ENCODE measurements around the gene ANKRD34A. TPM values are rescaled to one million over a fixed set of nuclear protein-coding genes. Genes with fewer than 3 reads are reported as not detected.

The ANKRD34A gene
- polyA plus RNA-seq, 1 donor = 0.79 TPM

DNA sequence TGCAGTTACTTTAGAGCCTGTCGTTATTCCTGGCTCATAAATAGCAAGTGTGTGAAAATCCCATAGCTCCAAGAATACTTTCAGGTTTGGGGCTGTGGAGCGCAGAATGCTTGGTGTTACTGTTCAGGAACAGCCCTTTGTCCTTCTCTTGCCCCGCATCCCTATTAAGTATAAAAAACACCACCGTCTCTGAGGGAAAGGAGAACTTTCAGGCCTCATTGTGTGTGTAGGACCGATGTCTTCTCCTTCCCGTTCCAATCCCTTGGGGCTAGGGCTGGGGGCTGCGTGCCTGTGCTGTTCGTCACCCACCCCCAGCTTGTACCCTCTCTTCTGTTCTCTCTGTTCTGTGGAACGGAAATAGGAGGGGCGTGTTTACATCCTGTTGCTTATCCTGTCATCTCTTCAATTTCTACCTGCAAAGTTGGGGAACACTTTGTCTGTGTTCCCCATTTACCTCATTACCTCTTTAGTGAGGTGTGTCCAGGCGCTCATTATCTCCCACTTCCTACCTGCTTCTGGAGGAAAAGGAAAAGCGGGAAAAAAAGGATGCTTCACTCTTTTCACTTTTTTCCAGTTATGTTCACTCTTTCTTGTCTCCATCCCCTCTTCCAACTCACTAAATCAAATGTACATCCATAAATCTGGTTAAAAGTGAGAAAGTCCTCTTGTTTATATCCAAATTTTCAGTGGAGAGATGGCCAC is 32.8 kb upstream of the ANKRD34A start:
- no peaks in the 10 kb centered on the region for H3K27me3 ChIP-seq (ENCODE audit: control insufficient read depth, insufficient read depth, low read length)
- peak overlapping the region; percentile 90 for H3K27ac ChIP-seq (ENCODE audit: low read length)
- peaks cover 21% of the 10 kb centered on the region for H3K4me1 ChIP-seq (ENCODE audit: control insufficient read depth, insufficient read depth, low read length)
- peak in 1 of 2 donors; percentile 69 for DNase-seq
- 0% methylated on average over 1 of the region's 12 CpGs for WGBS (ENCODE audit: insufficient coverage, low lambda C conversion rate)
- no peaks in the 10 kb centered on the region for H3K9me3 ChIP-seq (ENCODE audit: control insufficient read depth, low read depth, low read length)
- H3K36me3 ChIP-seq (ENCODE audit: control insufficient read depth, insufficient read depth, low read length) = peaks cover 31% of the 10 kb centered on the region
- peak overlapping the region; percentile 83 for H3K4me3 ChIP-seq (ENCODE audit: low read length)

- peaks cover 33% of the 10 kb centered on the region for H3K36me3 ChIP-seq (ENCODE audit: control insufficient read depth, insufficient read depth, low read length)
- 0% methylated on average over 3 of the region's 30 CpGs for WGBS (ENCODE audit: insufficient coverage, low lambda C conversion rate)
- peak within 1 kb of the TSS; percentile 90 for H3K27ac ChIP-seq (ENCODE audit: low read length)
- H3K4me3 ChIP-seq (ENCODE audit: low read length) = peak within 1 kb of the TSS; percentile 83
- DNase-seq = peak; percentile 99
- H3K9me3 ChIP-seq (ENCODE audit: control insufficient read depth, low read depth, low read length) = no peaks in the 10 kb centered on the region
- peaks cover 21% of the 10 kb centered on the region for H3K4me1 ChIP-seq (ENCODE audit: control insufficient read depth, insufficient read depth, low read length)
- no peaks in the 10 kb centered on the region for H3K27me3 ChIP-seq (ENCODE audit: control insufficient read depth, insufficient read depth, low read length)
Observed at GRCh38 chr1:145996433-145997015, 32.1 kb upstream of the ANKRD34A start, which contains the start of gene TXNIP. TSS of gene TXNIP (minus strand) at chr1:145996579. CDS start at chr1:145996266, 313 bp downstream.

DNA sequence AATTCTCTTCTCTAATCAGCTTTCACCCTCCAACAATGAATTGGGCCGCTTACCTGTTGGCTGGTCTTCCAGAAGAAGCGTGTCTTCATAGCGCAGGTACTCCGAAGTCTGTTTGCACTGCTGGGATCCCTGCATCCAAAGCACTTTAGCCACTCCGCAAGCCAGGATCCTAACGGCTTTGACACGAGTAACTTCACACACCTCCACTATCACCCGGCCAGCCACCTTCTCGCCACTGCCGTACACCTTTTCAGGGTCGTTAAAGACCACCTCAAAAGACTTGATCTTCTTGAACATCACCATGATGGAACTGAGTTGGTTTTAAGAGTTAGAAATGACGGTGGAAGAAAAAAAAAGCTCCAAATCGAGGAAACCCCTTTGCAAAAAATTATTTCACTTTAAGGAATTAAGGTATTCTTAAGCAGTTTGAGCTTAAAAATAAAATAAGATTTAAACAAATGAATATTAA is 31.6 kb upstream of the ANKRD34A start:
- H3K4me3 ChIP-seq (ENCODE audit: low read length) = peak overlapping the region; percentile 83
- peaks cover 21% of the 10 kb centered on the region for H3K4me1 ChIP-seq (ENCODE audit: control insufficient read depth, insufficient read depth, low read length)
- H3K27ac ChIP-seq (ENCODE audit: low read length) = peak overlapping the region; percentile 82
- H3K36me3 ChIP-seq (ENCODE audit: control insufficient read depth, insufficient read depth, low read length) = peaks cover 33% of the 10 kb centered on the region
- H3K27me3 ChIP-seq (ENCODE audit: control insufficient read depth, insufficient read depth, low read length) = no peaks in the 10 kb centered on the region
- no peaks in the 10 kb centered on the region for H3K9me3 ChIP-seq (ENCODE audit: control insufficient read depth, low read depth, low read length)
- WGBS (ENCODE audit: insufficient coverage, low lambda C conversion rate) = 0% methylated on average over 2 of the region's 13 CpGs
- no peak for DNase-seq

DNA sequence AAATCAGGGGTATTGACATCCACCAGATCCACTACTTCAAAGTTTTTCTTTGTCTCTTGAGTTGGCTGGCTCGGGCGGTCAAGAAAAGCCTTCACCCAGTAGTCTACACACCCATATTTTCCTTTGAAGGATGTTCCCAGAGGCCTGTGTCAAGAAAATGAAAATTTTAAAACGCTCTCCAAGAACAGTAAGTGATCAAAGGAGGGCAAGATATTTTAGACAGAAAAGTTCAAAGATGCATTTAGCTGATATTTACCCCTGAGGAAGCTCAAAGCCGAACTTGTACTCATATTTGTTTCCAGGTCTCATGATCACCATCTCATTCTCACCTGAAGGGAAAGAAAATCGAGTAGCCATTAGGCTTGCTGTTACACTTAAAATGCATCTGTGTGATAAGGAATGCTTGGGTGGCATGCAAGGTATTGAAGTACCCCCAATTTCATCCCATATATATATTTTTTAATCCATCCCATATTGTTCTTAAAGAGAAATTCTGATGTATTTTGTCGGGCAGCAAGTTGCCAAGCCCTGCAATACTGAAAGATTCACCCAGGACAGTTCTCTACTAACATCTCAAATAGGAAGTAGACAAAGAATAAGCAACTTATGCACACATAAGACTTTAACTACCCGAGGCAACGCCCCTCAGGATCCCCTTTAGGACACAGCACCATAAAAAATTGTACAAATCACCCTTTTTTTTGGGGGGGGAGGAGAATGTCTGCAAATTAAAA is 30.9 kb upstream of the ANKRD34A start:
- H3K4me3 ChIP-seq (ENCODE audit: low read length) = peak overlapping the region; percentile 83
- WGBS (ENCODE audit: insufficient coverage, low lambda C conversion rate) = 6% methylated on average over 2 of the region's 8 CpGs
- no peaks in the 10 kb centered on the region for H3K9me3 ChIP-seq (ENCODE audit: control insufficient read depth, low read depth, low read length)
- no peak for DNase-seq
- no peaks in the 10 kb centered on the region for H3K27me3 ChIP-seq (ENCODE audit: control insufficient read depth, insufficient read depth, low read length)
- peaks cover 21% of the 10 kb centered on the region for H3K4me1 ChIP-seq (ENCODE audit: control insufficient read depth, insufficient read depth, low read length)
- H3K27ac ChIP-seq (ENCODE audit: low read length) = peak overlapping the region; percentile 82
- peaks cover 33% of the 10 kb centered on the region for H3K36me3 ChIP-seq (ENCODE audit: control insufficient read depth, insufficient read depth, low read length)

DNA sequence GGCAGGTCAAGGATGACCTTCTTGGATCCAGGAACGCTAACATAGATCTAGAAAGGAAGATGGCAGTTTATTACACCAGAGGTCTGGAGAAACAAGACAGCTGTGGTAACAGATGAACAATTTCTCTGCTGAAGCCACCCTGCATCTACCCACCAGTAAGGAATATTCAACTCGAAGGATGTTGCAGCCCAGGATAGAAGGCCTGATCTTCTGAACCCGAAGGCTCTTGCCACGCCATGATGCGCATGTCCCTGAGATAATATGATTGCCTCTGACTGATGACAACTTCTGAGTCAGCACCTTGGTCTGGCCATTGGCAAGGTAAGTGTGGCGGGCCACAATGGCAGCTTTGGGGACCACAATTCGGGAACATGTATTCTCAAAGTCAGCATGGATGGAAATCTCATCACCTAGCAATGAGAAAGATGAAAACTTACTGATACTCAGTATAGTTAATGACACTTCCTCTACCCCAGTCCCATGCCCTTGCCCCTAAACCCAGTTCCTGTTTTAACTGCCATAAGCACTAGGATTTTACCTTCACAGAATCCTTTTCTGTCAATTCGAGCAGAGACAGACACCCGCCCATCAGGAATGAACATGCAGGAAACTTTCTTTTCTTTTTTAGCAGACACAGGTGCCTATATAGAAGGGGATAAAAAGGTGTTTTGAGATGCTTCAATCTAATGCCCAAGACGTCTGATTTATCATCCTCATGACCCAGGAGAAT is 30.2 kb upstream of the ANKRD34A start:
- peaks cover 33% of the 10 kb centered on the region for H3K36me3 ChIP-seq (ENCODE audit: control insufficient read depth, insufficient read depth, low read length)
- DNase-seq = peak in 1 of 2 donors; percentile 57
- peak overlapping the region; percentile 82 for H3K27ac ChIP-seq (ENCODE audit: low read length)
- peak overlapping the region; percentile 83 for H3K4me3 ChIP-seq (ENCODE audit: low read length)
- H3K4me1 ChIP-seq (ENCODE audit: control insufficient read depth, insufficient read depth, low read length) = peaks cover 17% of the 10 kb centered on the region
- 0% methylated on average over 1 of the region's 10 CpGs for WGBS (ENCODE audit: insufficient coverage, low lambda C conversion rate)
- H3K9me3 ChIP-seq (ENCODE audit: control insufficient read depth, low read depth, low read length) = no peaks in the 10 kb centered on the region
- no peaks in the 10 kb centered on the region for H3K27me3 ChIP-seq (ENCODE audit: control insufficient read depth, insufficient read depth, low read length)

DNA sequence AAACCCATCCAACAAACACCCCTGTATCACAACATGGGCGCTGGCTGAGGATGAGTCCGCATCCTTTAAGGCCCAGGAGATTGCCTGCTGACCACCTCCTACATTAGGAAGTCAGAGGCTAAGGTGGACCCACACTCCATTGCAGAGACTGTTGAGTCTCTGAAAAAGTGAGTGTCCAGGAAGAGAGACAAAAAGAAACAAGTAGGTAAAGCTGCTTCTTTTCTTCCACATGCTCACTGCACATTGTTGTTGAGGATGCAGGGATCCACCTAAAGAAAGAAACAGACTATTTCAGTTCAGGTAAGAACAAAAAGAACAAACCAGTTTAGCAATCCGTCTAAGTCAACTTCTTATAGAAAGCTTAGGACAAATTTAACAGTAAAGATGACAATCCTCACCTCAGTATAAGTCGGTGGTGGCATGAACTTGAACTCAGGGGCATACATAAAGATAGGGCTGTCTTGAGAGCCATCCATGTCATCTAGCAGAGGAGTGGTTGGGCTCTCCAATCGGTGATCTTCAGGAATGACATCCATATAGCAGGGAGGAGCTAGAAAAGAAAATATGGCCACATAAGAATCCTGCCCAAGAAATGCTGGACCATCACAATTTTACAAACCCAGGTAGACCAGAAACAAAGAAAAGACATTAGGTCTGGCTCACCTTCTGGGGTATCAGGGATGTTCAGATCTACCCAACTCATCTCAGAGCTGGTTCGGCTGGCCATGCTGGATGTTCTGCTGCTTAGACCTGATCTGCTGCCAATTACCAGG is 29.4 kb upstream of the ANKRD34A start:
- no peaks in the 10 kb centered on the region for H3K9me3 ChIP-seq (ENCODE audit: control insufficient read depth, low read depth, low read length)
- peaks cover 13% of the 10 kb centered on the region for H3K4me1 ChIP-seq (ENCODE audit: control insufficient read depth, insufficient read depth, low read length)
- H3K4me3 ChIP-seq (ENCODE audit: low read length) = peak overlapping the region; percentile 83
- H3K36me3 ChIP-seq (ENCODE audit: control insufficient read depth, insufficient read depth, low read length) = peaks cover 33% of the 10 kb centered on the region
- no peaks in the 10 kb centered on the region for H3K27me3 ChIP-seq (ENCODE audit: control insufficient read depth, insufficient read depth, low read length)
- WGBS (ENCODE audit: insufficient coverage, low lambda C conversion rate) = no CpG with 5 or more reads among the region's 6 CpGs
- no peak for DNase-seq
- H3K27ac ChIP-seq (ENCODE audit: low read length) = peak overlapping the region; percentile 82

- Histone ChIP-seq H3K4me1 (ENCODE audit: control insufficient read depth, insufficient read depth, low read length) (peaks cover 13% of the 10 kb centered on the region), H3K27ac (ENCODE audit: low read length) (peak overlapping the region; percentile 82), H3K27me3 (ENCODE audit: control insufficient read depth, insufficient read depth, low read length) (no peaks in the 10 kb centered on the region), H3K9me3 (ENCODE audit: control insufficient read depth, low read depth, low read length) (no peaks in the 10 kb centered on the region), H3K4me3 (ENCODE audit: low read length) (peak overlapping the region; percentile 83), H3K36me3 (ENCODE audit: control insufficient read depth, insufficient read depth, low read length) (peaks cover 33% of the 10 kb centered on the region)
- WGBS (ENCODE audit: insufficient coverage, low lambda C conversion rate) = 31% methylated on average over 2 of the region's 5 CpGs
- DNase-seq = no peak
Observed at GRCh38 chr1:145992958-145993617, 28.7 kb upstream of the ANKRD34A start.

DNA sequence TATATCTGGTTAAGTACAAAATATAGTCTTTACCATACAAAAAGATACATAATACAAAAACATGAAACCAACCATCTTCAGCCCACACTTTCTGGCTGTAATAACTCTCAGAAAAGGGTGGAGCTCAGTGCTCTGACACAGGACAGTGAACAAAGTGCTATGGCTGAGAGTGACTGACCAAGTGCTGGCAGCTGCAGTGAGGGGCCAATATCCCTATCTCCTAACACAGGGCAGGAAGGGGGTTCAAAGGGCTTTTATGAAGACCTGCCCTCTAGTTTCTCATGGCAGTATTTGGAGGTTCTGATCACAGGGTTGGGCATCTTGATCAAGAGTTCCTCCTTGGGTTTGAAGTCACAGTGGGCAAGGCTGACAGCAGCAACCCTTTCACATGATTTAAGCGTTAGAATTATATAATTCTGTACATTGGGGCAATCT is 28.1 kb upstream of the ANKRD34A start:
- no CpG with 5 or more reads among the region's 1 CpG for WGBS (ENCODE audit: insufficient coverage, low lambda C conversion rate)
- DNase-seq = no peak
- H3K27me3 ChIP-seq (ENCODE audit: control insufficient read depth, insufficient read depth, low read length) = no peaks in the 10 kb centered on the region
- H3K36me3 ChIP-seq (ENCODE audit: control insufficient read depth, insufficient read depth, low read length) = peaks cover 33% of the 10 kb centered on the region
- H3K4me3 ChIP-seq (ENCODE audit: low read length) = peak overlapping the region; percentile 83
- H3K9me3 ChIP-seq (ENCODE audit: control insufficient read depth, low read depth, low read length) = no peaks in the 10 kb centered on the region
- peak overlapping the region; percentile 82 for H3K27ac ChIP-seq (ENCODE audit: low read length)
- H3K4me1 ChIP-seq (ENCODE audit: control insufficient read depth, insufficient read depth, low read length) = peaks cover 13% of the 10 kb centered on the region

DNA sequence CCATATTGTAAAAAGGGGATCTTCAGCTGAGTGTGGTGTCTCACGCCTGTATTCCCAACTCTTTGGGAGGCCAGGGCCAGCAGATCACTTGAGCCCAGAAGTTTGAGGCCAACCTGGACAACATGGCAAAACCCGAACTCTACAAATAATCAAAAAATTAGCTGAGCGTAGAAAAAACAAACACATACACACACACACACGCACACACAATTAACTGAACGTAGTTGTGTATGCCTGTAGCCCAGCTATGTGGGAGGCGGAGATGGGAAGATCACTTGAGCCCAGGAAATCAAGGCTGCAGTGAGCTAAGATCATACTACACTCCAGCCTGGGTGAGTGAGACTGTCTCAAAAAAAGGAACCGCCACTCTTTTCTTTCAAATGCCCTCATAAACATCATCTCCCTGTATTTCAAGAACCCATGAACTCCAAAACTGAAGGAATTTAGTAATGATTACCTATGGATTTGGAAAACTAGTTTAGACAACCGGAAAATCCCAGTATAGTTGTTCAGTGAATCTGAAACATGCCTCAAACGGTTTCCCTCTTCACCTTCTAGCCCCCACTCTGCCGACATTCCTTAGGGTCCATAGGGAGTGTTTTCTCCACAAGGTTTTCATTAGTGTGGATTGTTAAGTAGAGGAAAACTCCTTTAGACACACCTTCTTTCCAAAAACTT is 27.5 kb upstream of the ANKRD34A start:
- H3K36me3 ChIP-seq (ENCODE audit: control insufficient read depth, insufficient read depth, low read length) = peaks cover 33% of the 10 kb centered on the region
- DNase-seq = no peak
- peaks cover 13% of the 10 kb centered on the region for H3K4me1 ChIP-seq (ENCODE audit: control insufficient read depth, insufficient read depth, low read length)
- H3K27me3 ChIP-seq (ENCODE audit: control insufficient read depth, insufficient read depth, low read length) = no peaks in the 10 kb centered on the region
- WGBS (ENCODE audit: insufficient coverage, low lambda C conversion rate) = no CpG with 5 or more reads among the region's 10 CpGs
- H3K4me3 ChIP-seq (ENCODE audit: low read length) = peak overlapping the region; percentile 83
- peak overlapping the region; percentile 82 for H3K27ac ChIP-seq (ENCODE audit: low read length)
- no peaks in the 10 kb centered on the region for H3K9me3 ChIP-seq (ENCODE audit: control insufficient read depth, low read depth, low read length)

Measured in large intestine (tissue), 3 donors.